HepG2 (cell line): ENCODE results near the gene NUDT14.

Source experiments
- ATF7 ChIP-seq, 2 experiments: fragments of 450-650 bp in 1 of 2; sonication (generic) in 1 of 2; formaldehyde crosslinking in 1 of 2; IDR thresholded peaks; 2 replicates each; pipeline versions ENCODE4 v1.4.0 to v1.6.1; 2016 to 2020; ENCODE audit warnings: antibody characterized with exemption in 1 of 2, mild to moderate bottlenecking in 1 of 2, missing genetic modification reagents in 1 of 2
- KDM1A ChIP-seq: IDR thresholded peaks from 2 replicates; pipeline ENCODE4 v1.6.1; 2016; ENCODE audit warnings: missing compliant biosample characterization
- MAFG ChIP-seq: sonication (generic); formaldehyde crosslinking; IDR thresholded peaks from 2 replicates; pipeline ENCODE4 v1.5.1; 2020; ENCODE audit warnings: mild to moderate bottlenecking, missing genetic modification reagents
- MXI1 ChIP-seq: IDR thresholded peaks from 3 replicates; pipeline ENCODE4 v1.6.1; 2012; ENCODE audit warnings: low read depth, low read length, inconsistent platforms, borderline replicate concordance
- NR3C1 ChIP-seq: sonication (generic); formaldehyde crosslinking; IDR thresholded peaks from 2 replicates; pipeline ENCODE4 v1.4.0; 2020; ENCODE audit warnings: missing genetic modification reagents
- RAD21 ChIP-seq: fragments of 450-650 bp; formaldehyde crosslinking; IDR thresholded peaks from 2 replicates; pipeline ENCODE4 v1.5.0; 2020; ENCODE audit warnings: mild to moderate bottlenecking
- ZNF232 ChIP-seq: sonication (generic); formaldehyde crosslinking; IDR thresholded peaks from 2 replicates; pipeline ENCODE4 v1.4.0; 2020; ENCODE audit warnings: missing genetic modification reagents, borderline replicate concordance
- TF ChIP-seq, protein P1 (sequence below): sonication (generic); formaldehyde crosslinking; IDR thresholded peaks from 2 replicates; pipeline ENCODE4 v1.5.0; 2020; ENCODE audit warnings: mild to moderate bottlenecking, missing genetic modification reagents, moderate library complexity
- TF ChIP-seq, protein P2 (sequence below): sonication (generic); formaldehyde crosslinking; conservative IDR thresholded peaks from 2 replicates; pipeline ENCODE4 v1.4.0; 2020; ENCODE audit warnings: mild to moderate bottlenecking, missing genetic modification reagents, moderate library complexity
- TF ChIP-seq, protein P3 (sequence below): sonication (generic); formaldehyde crosslinking; IDR thresholded peaks from 2 replicates; pipeline ENCODE4 v1.5.0; 2020; ENCODE audit warnings: missing genetic modification reagents

DNA sequence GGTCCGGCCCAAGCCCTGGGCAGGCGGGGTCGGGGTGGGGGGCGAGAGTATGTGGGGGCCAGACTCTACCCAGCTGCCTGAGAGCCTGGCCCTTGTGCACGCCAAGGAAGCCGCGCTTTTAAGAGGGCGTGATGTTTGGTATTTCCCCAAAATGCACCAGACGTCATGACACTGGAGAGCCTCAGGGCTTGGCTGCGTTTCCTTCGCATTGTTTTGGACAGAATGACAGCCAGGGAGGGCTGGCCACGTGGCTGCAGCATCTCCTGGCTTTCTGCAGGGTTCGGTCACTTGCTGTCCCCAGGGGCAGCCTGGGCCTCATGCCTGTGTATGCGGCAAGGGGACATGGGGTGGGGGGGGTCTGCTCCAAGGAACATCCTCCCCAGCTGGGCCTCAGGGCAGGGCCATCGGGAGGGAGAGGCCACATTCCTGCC lies 16.1 kb upstream of the NUDT14 start:
- TF ChIP-seq, protein P1, sequence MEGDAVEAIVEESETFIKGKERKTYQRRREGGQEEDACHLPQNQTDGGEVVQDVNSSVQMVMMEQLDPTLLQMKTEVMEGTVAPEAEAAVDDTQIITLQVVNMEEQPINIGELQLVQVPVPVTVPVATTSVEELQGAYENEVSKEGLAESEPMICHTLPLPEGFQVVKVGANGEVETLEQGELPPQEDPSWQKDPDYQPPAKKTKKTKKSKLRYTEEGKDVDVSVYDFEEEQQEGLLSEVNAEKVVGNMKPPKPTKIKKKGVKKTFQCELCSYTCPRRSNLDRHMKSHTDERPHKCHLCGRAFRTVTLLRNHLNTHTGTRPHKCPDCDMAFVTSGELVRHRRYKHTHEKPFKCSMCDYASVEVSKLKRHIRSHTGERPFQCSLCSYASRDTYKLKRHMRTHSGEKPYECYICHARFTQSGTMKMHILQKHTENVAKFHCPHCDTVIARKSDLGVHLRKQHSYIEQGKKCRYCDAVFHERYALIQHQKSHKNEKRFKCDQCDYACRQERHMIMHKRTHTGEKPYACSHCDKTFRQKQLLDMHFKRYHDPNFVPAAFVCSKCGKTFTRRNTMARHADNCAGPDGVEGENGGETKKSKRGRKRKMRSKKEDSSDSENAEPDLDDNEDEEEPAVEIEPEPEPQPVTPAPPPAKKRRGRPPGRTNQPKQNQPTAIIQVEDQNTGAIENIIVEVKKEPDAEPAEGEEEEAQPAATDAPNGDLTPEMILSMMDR (CRISPR knock-in tag): no peak
- TF ChIP-seq ATF7 (IDR thresholded peaks at IDR 0.05) (no peak), ATF7 (CRISPR knock-in tag; IDR thresholded peaks at IDR 0.05) (no peak), ZNF232 (CRISPR knock-in tag) (no peak), KDM1A (no peak), MAFG (no peak), MXI1 (no peak), RAD21 (CRISPR knock-in tag) (no peak), NR3C1 (CRISPR knock-in tag) (no peak)
- TF ChIP-seq, protein P2, sequence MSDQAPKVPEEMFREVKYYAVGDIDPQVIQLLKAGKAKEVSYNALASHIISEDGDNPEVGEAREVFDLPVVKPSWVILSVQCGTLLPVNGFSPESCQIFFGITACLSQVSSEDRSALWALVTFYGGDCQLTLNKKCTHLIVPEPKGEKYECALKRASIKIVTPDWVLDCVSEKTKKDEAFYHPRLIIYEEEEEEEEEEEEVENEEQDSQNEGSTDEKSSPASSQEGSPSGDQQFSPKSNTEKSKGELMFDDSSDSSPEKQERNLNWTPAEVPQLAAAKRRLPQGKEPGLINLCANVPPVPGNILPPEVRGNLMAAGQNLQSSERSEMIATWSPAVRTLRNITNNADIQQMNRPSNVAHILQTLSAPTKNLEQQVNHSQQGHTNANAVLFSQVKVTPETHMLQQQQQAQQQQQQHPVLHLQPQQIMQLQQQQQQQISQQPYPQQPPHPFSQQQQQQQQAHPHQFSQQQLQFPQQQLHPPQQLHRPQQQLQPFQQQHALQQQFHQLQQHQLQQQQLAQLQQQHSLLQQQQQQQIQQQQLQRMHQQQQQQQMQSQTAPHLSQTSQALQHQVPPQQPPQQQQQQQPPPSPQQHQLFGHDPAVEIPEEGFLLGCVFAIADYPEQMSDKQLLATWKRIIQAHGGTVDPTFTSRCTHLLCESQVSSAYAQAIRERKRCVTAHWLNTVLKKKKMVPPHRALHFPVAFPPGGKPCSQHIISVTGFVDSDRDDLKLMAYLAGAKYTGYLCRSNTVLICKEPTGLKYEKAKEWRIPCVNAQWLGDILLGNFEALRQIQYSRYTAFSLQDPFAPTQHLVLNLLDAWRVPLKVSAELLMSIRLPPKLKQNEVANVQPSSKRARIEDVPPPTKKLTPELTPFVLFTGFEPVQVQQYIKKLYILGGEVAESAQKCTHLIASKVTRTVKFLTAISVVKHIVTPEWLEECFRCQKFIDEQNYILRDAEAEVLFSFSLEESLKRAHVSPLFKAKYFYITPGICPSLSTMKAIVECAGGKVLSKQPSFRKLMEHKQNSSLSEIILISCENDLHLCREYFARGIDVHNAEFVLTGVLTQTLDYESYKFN: no peak
- TF ChIP-seq, protein P3, sequence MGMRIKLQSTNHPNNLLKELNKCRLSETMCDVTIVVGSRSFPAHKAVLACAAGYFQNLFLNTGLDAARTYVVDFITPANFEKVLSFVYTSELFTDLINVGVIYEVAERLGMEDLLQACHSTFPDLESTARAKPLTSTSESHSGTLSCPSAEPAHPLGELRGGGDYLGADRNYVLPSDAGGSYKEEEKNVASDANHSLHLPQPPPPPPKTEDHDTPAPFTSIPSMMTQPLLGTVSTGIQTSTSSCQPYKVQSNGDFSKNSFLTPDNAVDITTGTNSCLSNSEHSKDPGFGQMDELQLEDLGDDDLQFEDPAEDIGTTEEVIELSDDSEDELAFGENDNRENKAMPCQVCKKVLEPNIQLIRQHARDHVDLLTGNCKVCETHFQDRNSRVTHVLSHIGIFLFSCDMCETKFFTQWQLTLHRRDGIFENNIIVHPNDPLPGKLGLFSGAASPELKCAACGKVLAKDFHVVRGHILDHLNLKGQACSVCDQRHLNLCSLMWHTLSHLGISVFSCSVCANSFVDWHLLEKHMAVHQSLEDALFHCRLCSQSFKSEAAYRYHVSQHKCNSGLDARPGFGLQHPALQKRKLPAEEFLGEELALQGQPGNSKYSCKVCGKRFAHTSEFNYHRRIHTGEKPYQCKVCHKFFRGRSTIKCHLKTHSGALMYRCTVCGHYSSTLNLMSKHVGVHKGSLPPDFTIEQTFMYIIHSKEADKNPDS (CRISPR knock-in tag): no peak
